Measurements from ENCODE around the gene SEC23B.

GRCh38 chr20:18506744-18507143 is 996 bp upstream of the SEC23B start:
- TF ChIP-seq CTCF (IDR thresholded peaks at IDR 0.05) (no peak), POLR2A (IDR thresholded peaks at IDR 0.05) (no peak)

Measured in testis (tissue), 2 donors.